Neural cell (in vitro differentiated cells): ENCODE results near the gene TSEN2. TPM values are rescaled to one million over a fixed set of nuclear protein-coding genes. Genes with fewer than 3 reads are reported as not detected.

Experiments used
- H2AFZ ChIP-seq: fragments of 200-600, 300-800 bp; sonication (generic), shearing (Covaris generic); 2 replicates; pipeline ENCODE4 v1.6.0; 2014; ENCODE audit warnings: low read depth, mild to moderate bottlenecking, antibody characterized with exemption, low read length, moderate library complexity
- H3F3A ChIP-seq: fragments of 200-600 bp; shearing (Covaris generic); 2 replicates; pipeline ENCODE4 v1.6.1; 2016; ENCODE audit warnings: mild to moderate bottlenecking, moderate library complexity, mixed read lengths, antibody characterized with exemption, low read length; ENCODE audit not compliant: insufficient read depth, poor library complexity, severe bottlenecking
- H3K27ac ChIP-seq: fragments of 200-600, 300-800 bp; sonication (generic), shearing (Covaris generic); 2 replicates; pipeline ENCODE4 v1.5.1; 2014; ENCODE audit warnings: mild to moderate bottlenecking, low read length, moderate library complexity
- H3K27me3 ChIP-seq: fragments of 300-800, 200-600 bp; sonication (generic), shearing (Covaris generic); 2 replicates; pipeline ENCODE4 v1.6.0; 2014; ENCODE audit warnings: mild to moderate bottlenecking, low read depth, low read length, moderate library complexity; ENCODE audit not compliant: insufficient read depth
- H3K36me3 ChIP-seq: fragments of 300-800, 200-600 bp; sonication (generic), shearing (Covaris generic); 2 replicates; pipeline ENCODE4 v1.5.1; 2014; ENCODE audit warnings: mild to moderate bottlenecking, antibody characterized with exemption, low read length, moderate library complexity; ENCODE audit not compliant: insufficient read depth
- H3K4me2 ChIP-seq: fragments of 300-800, 200-600 bp; sonication (generic), shearing (Covaris generic); 2 replicates; pipeline ENCODE4 v1.6.0; 2014; ENCODE audit warnings: mild to moderate bottlenecking, low read length
- H3K4me3 ChIP-seq: fragments of 300-800, 200-600 bp; sonication (generic), shearing (Covaris generic); 2 replicates; pipeline ENCODE4 v1.5.1; 2014; ENCODE audit warnings: mild to moderate bottlenecking, low read length, moderate library complexity
- H3K79me2 ChIP-seq: fragments of 200-600 bp; shearing (Covaris generic); replicated peaks from 2 replicates; pipeline ENCODE4 v1.6.0; 2014; ENCODE audit warnings: mild to moderate bottlenecking, low read length, moderate library complexity; ENCODE audit not compliant: insufficient read depth
- H3K9ac ChIP-seq: fragments of 300-800, 200-600 bp; sonication (generic), shearing (Covaris generic); 2 replicates; pipeline ENCODE4 v1.6.1; 2016; ENCODE audit warnings: mild to moderate bottlenecking, low read length, mixed read lengths
- H3K9me2 ChIP-seq: fragments of 200-600 bp; shearing (Covaris generic); 2 replicates; pipeline ENCODE4 v1.6.1; 2016; ENCODE audit warnings: mild to moderate bottlenecking, low read length, mixed read lengths; ENCODE audit not compliant: insufficient read depth
- H3K9me3 ChIP-seq: fragments of 200-600, 300-800 bp; sonication (generic), shearing (Covaris generic); 2 replicates; pipeline ENCODE4 v1.6.1; 2016; ENCODE audit warnings: mild to moderate bottlenecking, mixed run types, low read length, moderate library complexity, mixed read lengths
- H4K20me1 ChIP-seq: fragments of 200-600 bp; shearing (Covaris generic); 2 replicates; pipeline ENCODE4 v1.6.1; 2016; ENCODE audit warnings: mild to moderate bottlenecking, mixed run types; ENCODE audit not compliant: insufficient read depth
- EP300 ChIP-seq: fragments of 450-650 bp; conservative IDR thresholded peaks from 2 replicates; pipeline ENCODE4 v1.6.1; 2014; ENCODE audit warnings: antibody characterized with exemption, mild to moderate bottlenecking, moderate library complexity; ENCODE audit not compliant: poor library complexity, severe bottlenecking
- EZH2 ChIP-seq: fragments of 200-600, 300-800 bp; shearing (Covaris generic), sonication (generic); IDR thresholded peaks from 2 replicates; pipeline ENCODE4 v1.6.1; 2014; ENCODE audit warnings: antibody characterized with exemption, low read length, borderline replicate concordance, mild to moderate bottlenecking; ENCODE audit not compliant: insufficient read depth, poor library complexity, severe bottlenecking
- MXI1 ChIP-seq: fragments of 450-650 bp; conservative IDR thresholded peaks from 2 replicates; pipeline ENCODE4 v1.6.1; 2014; ENCODE audit warnings: antibody characterized with exemption, mild to moderate bottlenecking; ENCODE audit not compliant: poor library complexity, severe bottlenecking
- POLR2AphosphoS5 ChIP-seq: IDR thresholded peaks from 2 replicates; pipeline ENCODE4 v1.6.1; 2012
- RAD21 ChIP-seq: fragments of 450-650 bp; conservative IDR thresholded peaks from 2 replicates; pipeline ENCODE4 v1.6.1; 2014; ENCODE audit warnings: antibody characterized with exemption, mild to moderate bottlenecking, moderate library complexity
- SMC3 ChIP-seq: fragments of 450-650 bp; conservative IDR thresholded peaks from 2 replicates; pipeline ENCODE4 v1.6.1; 2014; ENCODE audit warnings: antibody characterized with exemption, mild to moderate bottlenecking, moderate library complexity; ENCODE audit not compliant: poor library complexity
- TAF1 ChIP-seq: IDR thresholded peaks from 2 replicates; pipeline ENCODE4 v1.6.1; 2012; ENCODE audit warnings: low read depth
- polyA plus RNA-seq: library from polyadenylated mRNA; depleted of rRNA; stranded (reverse); fragments of >200 nt; gene quantifications from 2 replicates; pipeline ENCODE4 v1.2.3, GENCODE V29; 2014
- TF ChIP-seq, protein P1 (sequence below): IDR thresholded peaks from 2 replicates; pipeline ENCODE4 v1.6.1; 2012; ENCODE audit warnings: borderline replicate concordance
- TF ChIP-seq, protein P2 (sequence below): fragments of 450-650 bp; IDR thresholded peaks from 2 replicates; pipeline ENCODE4 v1.5.1; 2014; ENCODE audit warnings: antibody characterized with exemption, mild to moderate bottlenecking, moderate library complexity; ENCODE audit not compliant: poor library complexity, severe bottlenecking

Gene TSEN2
- polyA plus RNA-seq, 1 donor from 2014 or later: 22.6 TPM

GRCh38 chr3:12451960-12452359 is 32.3 kb upstream of the TSEN2 start:
- H3K4me3 ChIP-seq: no peak overlapping the region
- H3K27me3 ChIP-seq: no peaks in the 10 kb centered on the region
- TF ChIP-seq, protein P1, sequence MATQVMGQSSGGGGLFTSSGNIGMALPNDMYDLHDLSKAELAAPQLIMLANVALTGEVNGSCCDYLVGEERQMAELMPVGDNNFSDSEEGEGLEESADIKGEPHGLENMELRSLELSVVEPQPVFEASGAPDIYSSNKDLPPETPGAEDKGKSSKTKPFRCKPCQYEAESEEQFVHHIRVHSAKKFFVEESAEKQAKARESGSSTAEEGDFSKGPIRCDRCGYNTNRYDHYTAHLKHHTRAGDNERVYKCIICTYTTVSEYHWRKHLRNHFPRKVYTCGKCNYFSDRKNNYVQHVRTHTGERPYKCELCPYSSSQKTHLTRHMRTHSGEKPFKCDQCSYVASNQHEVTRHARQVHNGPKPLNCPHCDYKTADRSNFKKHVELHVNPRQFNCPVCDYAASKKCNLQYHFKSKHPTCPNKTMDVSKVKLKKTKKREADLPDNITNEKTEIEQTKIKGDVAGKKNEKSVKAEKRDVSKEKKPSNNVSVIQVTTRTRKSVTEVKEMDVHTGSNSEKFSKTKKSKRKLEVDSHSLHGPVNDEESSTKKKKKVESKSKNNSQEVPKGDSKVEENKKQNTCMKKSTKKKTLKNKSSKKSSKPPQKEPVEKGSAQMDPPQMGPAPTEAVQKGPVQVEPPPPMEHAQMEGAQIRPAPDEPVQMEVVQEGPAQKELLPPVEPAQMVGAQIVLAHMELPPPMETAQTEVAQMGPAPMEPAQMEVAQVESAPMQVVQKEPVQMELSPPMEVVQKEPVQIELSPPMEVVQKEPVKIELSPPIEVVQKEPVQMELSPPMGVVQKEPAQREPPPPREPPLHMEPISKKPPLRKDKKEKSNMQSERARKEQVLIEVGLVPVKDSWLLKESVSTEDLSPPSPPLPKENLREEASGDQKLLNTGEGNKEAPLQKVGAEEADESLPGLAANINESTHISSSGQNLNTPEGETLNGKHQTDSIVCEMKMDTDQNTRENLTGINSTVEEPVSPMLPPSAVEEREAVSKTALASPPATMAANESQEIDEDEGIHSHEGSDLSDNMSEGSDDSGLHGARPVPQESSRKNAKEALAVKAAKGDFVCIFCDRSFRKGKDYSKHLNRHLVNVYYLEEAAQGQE: no peak
- TF ChIP-seq POLR2AphosphoS5 (no peak), SMC3 (no peak), EZH2 (no peak), TAF1 (no peak), MXI1 (no peak), RAD21 (no peak), EP300 (no peak)
- TF ChIP-seq, protein P2, sequence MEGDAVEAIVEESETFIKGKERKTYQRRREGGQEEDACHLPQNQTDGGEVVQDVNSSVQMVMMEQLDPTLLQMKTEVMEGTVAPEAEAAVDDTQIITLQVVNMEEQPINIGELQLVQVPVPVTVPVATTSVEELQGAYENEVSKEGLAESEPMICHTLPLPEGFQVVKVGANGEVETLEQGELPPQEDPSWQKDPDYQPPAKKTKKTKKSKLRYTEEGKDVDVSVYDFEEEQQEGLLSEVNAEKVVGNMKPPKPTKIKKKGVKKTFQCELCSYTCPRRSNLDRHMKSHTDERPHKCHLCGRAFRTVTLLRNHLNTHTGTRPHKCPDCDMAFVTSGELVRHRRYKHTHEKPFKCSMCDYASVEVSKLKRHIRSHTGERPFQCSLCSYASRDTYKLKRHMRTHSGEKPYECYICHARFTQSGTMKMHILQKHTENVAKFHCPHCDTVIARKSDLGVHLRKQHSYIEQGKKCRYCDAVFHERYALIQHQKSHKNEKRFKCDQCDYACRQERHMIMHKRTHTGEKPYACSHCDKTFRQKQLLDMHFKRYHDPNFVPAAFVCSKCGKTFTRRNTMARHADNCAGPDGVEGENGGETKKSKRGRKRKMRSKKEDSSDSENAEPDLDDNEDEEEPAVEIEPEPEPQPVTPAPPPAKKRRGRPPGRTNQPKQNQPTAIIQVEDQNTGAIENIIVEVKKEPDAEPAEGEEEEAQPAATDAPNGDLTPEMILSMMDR: no peak
- no peaks in the 10 kb centered on the region for H3K79me2 ChIP-seq
- no peak overlapping the region for H3K27ac ChIP-seq
- no peak overlapping the region for H3K4me2 ChIP-seq
- no peak overlapping the region for H3K9ac ChIP-seq
- no peak overlapping the region for H2AFZ ChIP-seq
- no peaks in the 10 kb centered on the region for H3K36me3 ChIP-seq
- no peaks in the 10 kb centered on the region for H4K20me1 ChIP-seq
- H3K9me3 ChIP-seq: no peaks in the 10 kb centered on the region
- H3K9me2 ChIP-seq: no peaks in the 10 kb centered on the region
- H3F3A ChIP-seq: no peaks in the 10 kb centered on the region

- Histone ChIP-seq H3K9me3 (no peaks in the 10 kb centered on the region), H4K20me1 (no peaks in the 10 kb centered on the region)
- no peak for TF ChIP-seq RAD21
- no peak for TF ChIP-seq EZH2
- TF ChIP-seq, protein P1: no peak
- no peak for TF ChIP-seq MXI1
- TF ChIP-seq, protein P2: no peak
- no peak for TF ChIP-seq TAF1
- TF ChIP-seq EP300: no peak
- no peak for TF ChIP-seq SMC3
- no peak for TF ChIP-seq POLR2AphosphoS5
Observed at GRCh38 chr3:12452361-12453330, 31.6 kb upstream of the TSEN2 start.

More at GRCh38 chr3:12452361-12453330, 31.6 kb upstream of the TSEN2 start:
- H3K4me3 ChIP-seq: no peak overlapping the region
- no peak overlapping the region for H3K27ac ChIP-seq
- H3K36me3 ChIP-seq: no peaks in the 10 kb centered on the region
- H3K79me2 ChIP-seq: no peaks in the 10 kb centered on the region
- no peaks in the 10 kb centered on the region for H3K9me2 ChIP-seq
- no peaks in the 10 kb centered on the region for H3K27me3 ChIP-seq
- H3F3A ChIP-seq: no peaks in the 10 kb centered on the region
- no peak overlapping the region for H3K4me2 ChIP-seq
- H2AFZ ChIP-seq: no peak overlapping the region
- H3K9ac ChIP-seq: no peak overlapping the region
